Adipocyte (in vitro differentiated cells): ENCODE results near the gene FAM53B.
"Not testable (repeated sequence)": the region's sequence is repeated elsewhere in the genome, so short reads cannot be mapped to it uniquely, and the experiment has no call there.

ENCODE experiments used
- DNase-seq: peaks from one replicate; pipeline ENCODE4 v3.0.0-alpha.2; 2015; ENCODE audit warnings: low read depth
- H3K27me3 ChIP-seq: replicated peaks from 2 replicates; pipeline ENCODE4 v1.7.0; 2013; ENCODE audit warnings: mild to moderate bottlenecking, low read length, moderate library complexity; ENCODE audit not compliant: control insufficient read depth, insufficient read depth
- H3K36me3 ChIP-seq: 2 replicates; pipeline ENCODE4 v1.7.0; 2013; ENCODE audit warnings: low read length, mild to moderate bottlenecking, moderate library complexity; ENCODE audit not compliant: control insufficient read depth, insufficient read depth, severe bottlenecking
- H3K4me1 ChIP-seq: 2 replicates; pipeline ENCODE4 v1.7.0; 2013; ENCODE audit warnings: mild to moderate bottlenecking, low read length, moderate library complexity; ENCODE audit not compliant: control insufficient read depth, insufficient read depth
- H3K4me3 ChIP-seq: 2 replicates; pipeline ENCODE4 v1.7.0; 2013; ENCODE audit warnings: mild to moderate bottlenecking, low read length, moderate library complexity
- H3K9ac ChIP-seq: 2 replicates; pipeline ENCODE4 v1.7.0; 2013; ENCODE audit warnings: mild to moderate bottlenecking, low read length, moderate library complexity
- H3K9me3 ChIP-seq: 2 replicates; pipeline ENCODE4 v1.7.0; 2013; ENCODE audit warnings: mild to moderate bottlenecking, low read length, moderate library complexity; ENCODE audit not compliant: control insufficient read depth

Gene FAM53B

GRCh38 chr10:124592736-124593430, 151.3 kb downstream of the FAM53B start:
- H3K9ac ChIP-seq: no peak overlapping the region
- DNase-seq: no peak
- no peaks in the 10 kb centered on the region for H3K36me3 ChIP-seq
- no peak overlapping the region for H3K4me3 ChIP-seq
- peaks cover 12% of the 10 kb centered on the region for H3K9me3 ChIP-seq
- peaks cover 4% of the 10 kb centered on the region for H3K4me1 ChIP-seq
- no peaks in the 10 kb centered on the region for H3K27me3 ChIP-seq

DNA sequence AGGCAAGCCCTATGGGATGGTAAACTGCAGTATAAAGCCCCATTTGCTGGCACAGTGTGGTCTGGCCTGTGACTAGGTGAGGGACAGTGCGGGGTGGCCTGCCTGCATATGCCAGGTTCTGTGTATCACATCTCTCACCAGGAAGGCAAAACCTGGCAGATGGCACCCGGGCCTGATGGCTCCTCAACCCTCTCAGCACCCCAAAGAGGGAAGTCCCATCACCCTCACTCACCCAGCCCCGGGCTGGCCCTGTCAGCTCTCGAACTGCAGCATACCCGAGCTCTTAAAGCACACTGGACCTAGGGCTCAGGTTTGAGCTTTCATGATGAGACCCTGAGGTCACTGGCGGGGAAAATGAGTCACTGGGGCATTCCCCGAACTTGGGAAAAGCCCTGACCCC, 152.1 kb downstream of the FAM53B start:
- no peak for DNase-seq
- H3K4me1 ChIP-seq: peaks cover 4% of the 10 kb centered on the region
- H3K4me3 ChIP-seq: no peak overlapping the region
- no peaks in the 10 kb centered on the region for H3K27me3 ChIP-seq
- peaks cover 12% of the 10 kb centered on the region for H3K9me3 ChIP-seq
- H3K9ac ChIP-seq: no peak overlapping the region
- no peaks in the 10 kb centered on the region for H3K36me3 ChIP-seq

- Histone ChIP-seq H3K27me3 (no peaks in the 10 kb centered on the region), H3K9ac (no peak overlapping the region), H3K9me3 (peaks cover 12% of the 10 kb centered on the region), H3K4me1 (peaks cover 4% of the 10 kb centered on the region), H3K36me3 (no peaks in the 10 kb centered on the region), H3K4me3 (no peak overlapping the region)
- no peak for DNase-seq
Measured at GRCh38 chr10:124591123-124591495, 153.1 kb downstream of the FAM53B start.

DNA sequence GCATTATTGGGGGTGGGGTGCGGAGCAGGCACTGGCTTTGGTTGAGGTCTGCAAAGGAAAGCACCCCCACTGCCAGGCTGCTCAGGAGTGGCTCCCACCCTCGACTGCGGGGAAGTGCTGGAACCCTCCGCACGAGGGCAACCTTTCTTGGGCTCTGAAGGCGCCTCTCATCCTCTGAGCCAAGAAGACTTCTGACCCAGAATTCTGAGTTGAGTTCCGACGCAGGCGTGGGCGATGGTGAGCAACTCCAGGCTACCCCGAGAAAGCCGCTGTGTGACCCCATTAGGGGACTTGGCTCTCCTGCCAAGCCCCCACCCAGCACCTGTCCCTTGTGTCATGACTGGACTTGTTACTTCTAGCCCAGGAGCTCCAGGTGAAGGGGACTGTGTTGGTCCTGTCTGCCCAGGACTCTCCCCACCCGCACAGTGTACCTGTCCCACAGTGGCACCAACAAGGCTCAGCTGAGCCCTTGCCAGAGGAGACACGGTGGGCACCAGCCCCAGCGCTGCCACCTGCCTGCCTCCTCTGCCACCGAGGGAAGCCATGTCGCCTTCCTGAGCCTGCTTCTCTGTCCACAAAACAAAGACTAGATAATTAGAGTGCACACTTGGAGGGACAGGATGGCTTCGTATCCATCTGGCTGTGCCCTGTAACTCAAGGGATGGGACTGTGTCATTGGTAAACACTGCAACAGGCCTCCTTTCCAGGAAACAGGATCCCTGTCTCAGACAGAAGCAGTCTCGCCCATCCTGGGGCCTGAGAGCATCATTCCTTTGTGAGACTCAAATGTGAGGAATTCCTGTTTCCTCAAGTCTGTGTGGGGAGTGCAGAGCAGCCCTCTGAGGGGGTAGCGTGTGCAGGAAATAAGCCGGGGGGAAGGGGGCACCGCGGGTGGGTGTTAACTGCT, 153.7 kb downstream of the FAM53B start:
- Histone ChIP-seq H3K36me3 (no peaks in the 10 kb centered on the region), H3K4me3 (no peak overlapping the region), H3K9ac (no peak overlapping the region), H3K9me3 (peaks cover 12% of the 10 kb centered on the region), H3K4me1 (peaks cover 4% of the 10 kb centered on the region), H3K27me3 (no peaks in the 10 kb centered on the region)
- DNase-seq: no peak

- Histone ChIP-seq H3K4me1 (peaks cover 4% of the 10 kb centered on the region), H3K9ac (no peak overlapping the region), H3K9me3 (peaks cover 12% of the 10 kb centered on the region), H3K27me3 (no peaks in the 10 kb centered on the region), H3K4me3 (no peak overlapping the region), H3K36me3 (no peaks in the 10 kb centered on the region)
- no peak for DNase-seq
Measured at GRCh38 chr10:124589491-124590041, 154.6 kb downstream of the FAM53B start.

GRCh38 chr10:124588736-124589490, 155.3 kb downstream of the FAM53B start:
- Histone ChIP-seq H3K27me3 (no peaks in the 10 kb centered on the region), H3K36me3 (no peaks in the 10 kb centered on the region), H3K4me1 (peaks cover 4% of the 10 kb centered on the region), H3K9me3 (peaks cover 12% of the 10 kb centered on the region), H3K4me3 (no peak overlapping the region), H3K9ac (no peak overlapping the region)
- DNase-seq: no peak

- H3K9ac ChIP-seq, DNase-seq: not testable (repeated sequence)
Measured at GRCh38 chr10:124588341-124588735, 155.8 kb downstream of the FAM53B start.

GRCh38 chr10:124587811-124588211, 156.4 kb downstream of the FAM53B start:
- H3K27me3 ChIP-seq: no peaks in the 10 kb centered on the region
- H3K36me3 ChIP-seq: no peaks in the 10 kb centered on the region
- DNase-seq: no peak
- peaks cover 12% of the 10 kb centered on the region for H3K9me3 ChIP-seq
- H3K9ac ChIP-seq: no peak overlapping the region
- H3K4me1 ChIP-seq: peaks cover 4% of the 10 kb centered on the region
- H3K4me3 ChIP-seq: no peak overlapping the region

More at GRCh38 chr10:124588341-124588735, 155.8 kb downstream of the FAM53B start:
- not testable (repeated sequence) for H3K27me3 ChIP-seq, H3K4me3 ChIP-seq, H3K36me3 ChIP-seq, H3K4me1 ChIP-seq
- peaks cover 12% of the 10 kb centered on the region for H3K9me3 ChIP-seq

DNA sequence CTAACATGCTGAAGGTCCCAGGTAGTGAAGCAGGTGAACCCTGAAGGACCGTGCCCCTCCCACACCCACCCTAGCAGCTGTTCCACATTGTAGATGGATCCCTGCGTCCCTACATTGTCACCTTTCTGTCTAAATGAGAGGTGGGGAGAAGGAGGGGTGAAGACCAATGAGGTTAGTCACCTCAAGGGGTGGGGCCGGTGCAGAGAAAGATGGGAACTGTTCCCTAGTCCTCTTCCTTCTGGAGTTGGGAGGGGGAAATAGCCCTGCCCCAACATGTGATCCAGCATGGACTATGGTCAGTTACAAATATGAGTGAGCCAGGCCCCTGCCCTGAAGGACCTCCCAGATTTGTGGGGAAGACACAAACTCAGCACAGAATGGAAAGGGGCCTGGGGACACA, 158.0 kb downstream of the FAM53B start:
- Histone ChIP-seq H3K9me3 (peaks cover under 1% of the 10 kb centered on the region), H3K9ac (no peak overlapping the region), H3K4me1 (peaks cover 4% of the 10 kb centered on the region), H3K4me3 (no peak overlapping the region), H3K27me3 (no peaks in the 10 kb centered on the region), H3K36me3 (no peaks in the 10 kb centered on the region)
- no peak for DNase-seq

DNA sequence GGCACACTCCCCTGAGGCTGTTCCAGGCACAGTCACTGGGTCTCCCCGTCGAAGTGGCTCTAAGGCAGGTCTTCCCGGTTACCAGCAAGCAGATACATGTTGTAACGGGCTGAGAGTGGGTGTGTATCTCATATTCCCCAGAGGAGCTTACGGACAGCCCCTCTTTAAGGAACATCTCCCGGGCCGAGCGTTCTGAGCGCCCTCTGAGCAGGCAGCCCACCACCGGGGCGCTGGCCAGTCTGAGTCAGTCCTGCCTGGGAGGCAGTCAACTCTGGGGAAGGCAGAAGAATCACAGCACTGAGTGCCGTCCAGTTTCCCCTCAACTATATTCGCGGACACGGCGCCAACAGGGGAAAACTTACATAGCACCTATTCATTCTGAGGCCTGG, 165.2 kb downstream of the FAM53B start:
- Histone ChIP-seq H3K4me1 (peaks cover 10% of the 10 kb centered on the region), H3K36me3 (no peaks in the 10 kb centered on the region), H3K4me3 (no peak overlapping the region), H3K9me3 (peaks cover 4% of the 10 kb centered on the region), H3K9ac (peak overlapping the region; percentile 43), H3K27me3 (peaks cover 9% of the 10 kb centered on the region)
- DNase-seq: no peak
